CD4-positive, alpha-beta memory T cell (primary cell): ENCODE measurements around the gene RFXANK. TPM values are rescaled to one million over a fixed set of nuclear protein-coding genes. Genes with fewer than 3 reads are reported as not detected.

Experiments
- CTCF ChIA-PET: fragments of 350-600 bp; sonication (Branson Sonifier 250); formaldehyde crosslinking; loops from one replicate; lab custom pipeline; 2021; ENCODE audit warnings: inconsistent platforms; ENCODE audit not compliant: partially characterized antibody; lab: Charles Lee
- POLR2A ChIA-PET: fragments of 350-600 bp; sonication (Branson Sonifier 250); formaldehyde crosslinking; loops from one replicate; lab custom pipeline; 2021; ENCODE audit not compliant: partially characterized antibody; lab: Charles Lee
- DNase-seq, 5 donors: peaks; one replicate each; pipeline versions ENCODE4 v3.0.0 to v3.0.0-alpha.2; 2020 to 2022; ENCODE audit warnings: mixed read lengths in 1 of 5
- H3K27ac ChIP-seq: one replicate; pipeline ENCODE4 v1.7.0; 2013; ENCODE audit warnings: low read depth, low read length
- H3K27me3 ChIP-seq: 2 replicates; pipeline ENCODE4 v1.7.0; 2013; ENCODE audit warnings: mild to moderate bottlenecking, low read length, moderate library complexity; ENCODE audit not compliant: insufficient read depth
- H3K36me3 ChIP-seq: 2 replicates; pipeline ENCODE4 v1.7.0; 2013; ENCODE audit warnings: mild to moderate bottlenecking, low read length, moderate library complexity; ENCODE audit not compliant: insufficient read depth
- H3K4me1 ChIP-seq: 2 replicates; pipeline ENCODE4 v1.7.0; 2013; ENCODE audit warnings: mild to moderate bottlenecking, low read length, moderate library complexity; ENCODE audit not compliant: insufficient read depth
- H3K4me3 ChIP-seq, 2 donors: one replicate each; pipeline ENCODE4 v1.7.0; 2013; ENCODE audit warnings: low read length in 2 of 2, mild to moderate bottlenecking in 1 of 2
- H3K9me3 ChIP-seq, 2 donors: one replicate each; pipeline ENCODE4 v1.7.0; 2013; ENCODE audit warnings: low read length in 2 of 2, control low read depth in 1 of 2; ENCODE audit not compliant: control insufficient read depth in 1 of 2
- H3K27ac Mint-ChIP-seq, 7 donors: one replicate each; pipeline ENCODE4 v1.8.0; 2020 to 2021; ENCODE audit warnings: mixed read lengths in 7 of 7, mild to moderate bottlenecking in 6 of 7, inconsistent platforms in 3 of 7, moderate library complexity in 3 of 7
- H3K27me3 Mint-ChIP-seq, 2 donors: one replicate each; pipeline ENCODE4 v1.8.0; 2020 to 2021; ENCODE audit warnings: mixed read lengths in 2 of 2
- H3K36me3 Mint-ChIP-seq, 2 donors: one replicate each; pipeline ENCODE4 v1.8.0; 2020 to 2021; ENCODE audit warnings: mixed read lengths in 2 of 2, inconsistent platforms in 1 of 2, mild to moderate bottlenecking in 1 of 2
- H3K4me1 Mint-ChIP-seq, 4 donors: one replicate each; pipeline ENCODE4 v1.8.0; 2020 to 2021; ENCODE audit warnings: mixed read lengths in 4 of 4, mild to moderate bottlenecking in 1 of 4
- H3K4me3 Mint-ChIP-seq, 8 donors: one replicate each; pipeline ENCODE4 v1.8.0; 2020 to 2021; ENCODE audit warnings: mixed read lengths in 8 of 8, mild to moderate bottlenecking in 7 of 8, moderate library complexity in 6 of 8, inconsistent platforms in 3 of 8
- H3K9me3 Mint-ChIP-seq, 8 donors: one replicate each; pipeline ENCODE4 v1.8.0; 2020 to 2021; ENCODE audit warnings: mixed read lengths in 8 of 8, mild to moderate bottlenecking in 5 of 8, inconsistent platforms in 3 of 8, moderate library complexity in 1 of 8
- intact Hi-C: fragments of 100-400 bp; cut with micrococcal nuclease; formaldehyde crosslinking; loops from one replicate; pipeline ENCODE4 v1.15.1; 2023
- polyA plus RNA-seq, 2 donors: library from polyadenylated mRNA; unstranded; fragments of 300-500 nt; fragmentation: Illumina TruSeq; gene quantifications; one replicate each; pipeline ENCODE4 v1.2.3, GENCODE V29; 2021
- total RNA-seq, 2 experiments: library from RNA; stranded (reverse); gene quantifications; one replicate each; pipeline ENCODE4 v1.2.3, GENCODE V29; 2021

Gene RFXANK
- total and polyA plus RNA-seq, 4 experiments from 2014 or later: 67.6 to 81.4 (median 73.4) TPM

- no peak overlapping the region for H3K4me3 ChIP-seq
- no peaks in the 10 kb centered on the region for H3K9me3 Mint-ChIP-seq
- H3K36me3 Mint-ChIP-seq: peaks cover 11 to 22% of the 10 kb centered on the region in 2 donors
- H3K4me1 Mint-ChIP-seq: peaks cover 0 to 2% (median under 1%) of the 10 kb centered on the region in 4 donors
- ChIA-PET CTCF (interaction anchor here (0.7 to 3.4 kb wide), 5 partner anchors 12 to 157 kb away, joined by 3 to 25 read pairs (median 3); no protein-coding TSS in a partner anchor), POLR2A (interaction anchor here (1.0 kb wide), 1 partner anchor 10 kb away, joined by 3 read pairs; no protein-coding TSS in a partner anchor)
- no peak overlapping the region for H3K27ac ChIP-seq
- intact Hi-C loops: no loop called here
- no peak overlapping the region for H3K4me3 Mint-ChIP-seq
- H3K9me3 ChIP-seq: no peaks in the 10 kb centered on the region
- no peaks in the 10 kb centered on the region for H3K36me3 ChIP-seq
- no peaks in the 10 kb centered on the region for H3K27me3 ChIP-seq
- H3K27me3 Mint-ChIP-seq: no peaks in the 10 kb centered on the region
- H3K4me1 ChIP-seq: no peaks in the 10 kb centered on the region
- no peak for DNase-seq
- H3K27ac Mint-ChIP-seq: no peak overlapping the region
These were observed 34.2 kb upstream of the RFXANK start for GRCh38 chr19:19157808-19158207.

GRCh38 chr19:19159534-19159933 lies 32.5 kb upstream of the RFXANK start:
- no peak overlapping the region for H3K27ac ChIP-seq
- intact Hi-C loops: no loop called here
- no peaks in the 10 kb centered on the region for H3K27me3 Mint-ChIP-seq

GRCh38 chr19:19160461-19161035 lies 31.5 kb upstream of the RFXANK start:
- Histone ChIP-seq H3K27me3 (no peaks in the 10 kb centered on the region), H3K4me1 (no peaks in the 10 kb centered on the region), H3K4me3 (no peak overlapping the region), H3K27ac (no peak overlapping the region), H3K9me3 (no peaks in the 10 kb centered on the region), H3K36me3 (no peaks in the 10 kb centered on the region)
- Mint-ChIP-seq H3K27me3 (no peaks in the 10 kb centered on the region), H3K27ac (no peak overlapping the region), H3K9me3 (no peaks in the 10 kb centered on the region), H3K4me3 (no peak overlapping the region), H3K4me1 (peaks cover 0 to 2% (median under 1%) of the 10 kb centered on the region in 4 donors), H3K36me3 (peaks cover 11 to 14% of the 10 kb centered on the region in 2 donors)
- intact Hi-C loops: no loop called here
- ChIA-PET POLR2A (no interaction called here), CTCF (interaction anchor here (2.2 kb wide), 1 partner anchor 14 kb away, joined by 8 read pairs; no protein-coding TSS in a partner anchor)
- DNase-seq: no peak

More at GRCh38 chr19:19159534-19159933, 32.5 kb upstream of the RFXANK start:
- no peak for DNase-seq
- Histone ChIP-seq H3K9me3 (no peaks in the 10 kb centered on the region), H3K27me3 (no peaks in the 10 kb centered on the region), H3K4me3 (no peak overlapping the region), H3K4me1 (no peaks in the 10 kb centered on the region), H3K36me3 (no peaks in the 10 kb centered on the region)
- ChIA-PET POLR2A (no interaction called here), CTCF (no interaction called here)
- H3K27ac Mint-ChIP-seq: no peak overlapping the region
- peaks cover 11 to 22% of the 10 kb centered on the region in 2 donors for H3K36me3 Mint-ChIP-seq
- no peak overlapping the region for H3K4me3 Mint-ChIP-seq
- no peaks in the 10 kb centered on the region for H3K9me3 Mint-ChIP-seq
- H3K4me1 Mint-ChIP-seq: peaks cover 0 to 2% (median under 1%) of the 10 kb centered on the region in 4 donors

GRCh38 chr19:19162495-19162894 lies 29.6 kb upstream of the RFXANK start:
- Mint-ChIP-seq H3K27me3 (no peaks in the 10 kb centered on the region), H3K27ac (no peak overlapping the region), H3K4me1 (peaks cover 0 to 2% (median under 1%) of the 10 kb centered on the region in 4 donors), H3K4me3 (no peak overlapping the region), H3K36me3 (peaks cover 0 to 4% of the 10 kb centered on the region in 2 donors), H3K9me3 (no peaks in the 10 kb centered on the region)
- no peak overlapping the region for H3K27ac ChIP-seq
- no peaks in the 10 kb centered on the region for H3K9me3 ChIP-seq
- H3K36me3 ChIP-seq: no peaks in the 10 kb centered on the region
- intact Hi-C loops: no loop called here
- no peaks in the 10 kb centered on the region for H3K4me1 ChIP-seq
- ChIA-PET CTCF (interaction anchor here (1.2 to 2.2 kb wide), 2 partner anchors 12 to 108 kb away, joined by 3 to 8 read pairs; no protein-coding TSS in a partner anchor), POLR2A (no interaction called here)
- no peak overlapping the region for H3K4me3 ChIP-seq
- no peak for DNase-seq
- H3K27me3 ChIP-seq: no peaks in the 10 kb centered on the region

- no peak for DNase-seq
- Mint-ChIP-seq H3K36me3 (peaks cover 0 to 7% of the 10 kb centered on the region in 2 donors), H3K27ac (peak overlapping the region in 1 of 7 donors; percentile 55), H3K4me1 (peaks cover 8 to 10% (median 10%) of the 10 kb centered on the region in 4 donors), H3K27me3 (peaks cover under 1 to 1% of the 10 kb centered on the region in 2 donors), H3K9me3 (no peaks in the 10 kb centered on the region), H3K4me3 (peak overlapping the region in 1 of 8 donors; percentile 29)
- CTCF ChIA-PET: no interaction called here
- H3K36me3 ChIP-seq: no peaks in the 10 kb centered on the region
- H3K27me3 ChIP-seq: no peaks in the 10 kb centered on the region
- no peak overlapping the region for H3K4me3 ChIP-seq
- POLR2A ChIA-PET: no interaction called here
- H3K4me1 ChIP-seq: peaks cover 9% of the 10 kb centered on the region
- intact Hi-C loops: no loop called here
- H3K9me3 ChIP-seq: no peaks in the 10 kb centered on the region
- no peak overlapping the region for H3K27ac ChIP-seq
These were observed 26.7 kb upstream of the RFXANK start for GRCh38 chr19:19165396-19165795.

- peaks cover 11 to 17% (median 14%) of the 10 kb centered on the region in 4 donors for H3K4me1 Mint-ChIP-seq
- H3K9me3 ChIP-seq: no peaks in the 10 kb centered on the region
- intact Hi-C loops: no loop called here
- H3K4me3 Mint-ChIP-seq: no peak overlapping the region
- H3K27me3 ChIP-seq: no peaks in the 10 kb centered on the region
- peaks cover 14% of the 10 kb centered on the region for H3K4me1 ChIP-seq
- H3K36me3 Mint-ChIP-seq: peaks cover 0 to 5% of the 10 kb centered on the region in 2 donors
- no peaks in the 10 kb centered on the region for H3K36me3 ChIP-seq
- no peak for DNase-seq
- POLR2A ChIA-PET: interaction anchor here (0.6 to 1.1 kb wide), 3 partner anchors 9 to 188 kb away, joined by 3 read pairs; partner anchors contain the start of genes BORCS8 and RFXANK
- H3K4me3 ChIP-seq: no peak overlapping the region
- no peak overlapping the region for H3K27ac ChIP-seq
- H3K27me3 Mint-ChIP-seq: peaks cover 1% of the 10 kb centered on the region in 2 donors
- CTCF ChIA-PET: interaction anchor here (2.4 kb wide), 1 partner anchor 9 kb away, joined by 9 read pairs; no protein-coding TSS in a partner anchor
- no peaks in the 10 kb centered on the region for H3K9me3 Mint-ChIP-seq
- no peak overlapping the region for H3K27ac Mint-ChIP-seq
These were observed 24.4 kb upstream of the RFXANK start for GRCh38 chr19:19167612-19168011.

- Mint-ChIP-seq H3K36me3 (peaks cover 0 to 5% of the 10 kb centered on the region in 2 donors), H3K27me3 (peaks cover 1% of the 10 kb centered on the region in 2 donors), H3K4me1 (peaks cover 11 to 17% (median 14%) of the 10 kb centered on the region in 4 donors), H3K9me3 (no peaks in the 10 kb centered on the region), H3K4me3 (peak overlapping the region in 7 of 8 donors; percentile 60 to 82 (median 71)), H3K27ac (peak overlapping the region in 2 of 7 donors; percentile 59 to 60)
- CTCF ChIA-PET: interaction anchor here (1.2 kb wide), 1 partner anchor 116 kb away, joined by 4 read pairs; no protein-coding TSS in a partner anchor
- Histone ChIP-seq H3K27me3 (no peaks in the 10 kb centered on the region), H3K9me3 (no peaks in the 10 kb centered on the region), H3K4me3 (no peak overlapping the region), H3K36me3 (no peaks in the 10 kb centered on the region), H3K4me1 (peaks cover 14% of the 10 kb centered on the region), H3K27ac (no peak overlapping the region)
- POLR2A ChIA-PET: no interaction called here
- DNase-seq: no peak
- intact Hi-C loops: no loop called here
These were observed 22.6 kb upstream of the RFXANK start for GRCh38 chr19:19169236-19170052.
